Ovary (tissue), 3 donors: Measurements from ENCODE around the gene XXYLT1.

ENCODE experiments used
- CTCF ChIP-seq, 3 donors: fragments of 450-650 bp in 2 of 3; fragments of 200-600 bp in 1 of 3; IDR thresholded peaks; one replicate each; pipeline versions ENCODE4 v1.5.1 to v1.8.0; 2016 to 2022; ENCODE audit warnings: antibody characterized with exemption in 3 of 3, mild to moderate bottlenecking in 1 of 3
- EP300 ChIP-seq: sonication (generic); formaldehyde crosslinking; IDR thresholded peaks from one replicate; pipeline ENCODE4 v1.6.1; 2017; ENCODE audit warnings: antibody characterized with exemption
- POLR2A ChIP-seq: fragments of 450-650 bp; IDR thresholded peaks from one replicate; pipeline ENCODE4 v1.6.1; 2017; ENCODE audit warnings: antibody characterized with exemption, mild to moderate bottlenecking, moderate library complexity
- donor health status: DM: no; HTN: no; CAD: no.

GRCh38 chr3:195208631-195209030 is 62.3 kb downstream of the XXYLT1 start:
- TF ChIP-seq CTCF (IDR thresholded peaks at IDR 0.05) = no peak
- TF ChIP-seq POLR2A = no peak
- TF ChIP-seq EP300 = no peak
